CD4-positive, alpha-beta T cell (primary cell): ENCODE results near the gene PSAPL1. TPM values are rescaled to one million over a fixed set of nuclear protein-coding genes. Genes with fewer than 3 reads are reported as not detected.

ENCODE experiments used
- ATAC-seq: fragments of 200-7000 bp; cut with Tn5 transposase; one replicate; pipeline ENCODE4 v1.10.0; 2022; ENCODE audit warnings: mild to moderate bottlenecking; ENCODE audit not compliant: poor library complexity
- CTCF ChIA-PET: fragments of 350-600 bp; sonication (Branson Sonifier 250); formaldehyde crosslinking; loops from one replicate; lab custom pipeline; 2021; ENCODE audit warnings: antibody characterized with exemption, inconsistent platforms; lab: Charles Lee
- POLR2A ChIA-PET: fragments of 350-600 bp; sonication (Branson Sonifier 250); formaldehyde crosslinking; loops from one replicate; lab custom pipeline; 2021; ENCODE audit warnings: antibody characterized with exemption, inconsistent platforms; lab: Charles Lee
- DNase-seq, 14 experiments: peaks; one replicate each; pipeline ENCODE4 v3.0.0-alpha.2; 2013 to 2020; ENCODE audit warnings: mixed read lengths in 2 of 14
- H3K27ac ChIP-seq, 2 donors: one replicate each; pipeline versions ENCODE4 v1.5.1 to v1.7.0; 2013; ENCODE audit warnings: low read length in 2 of 2, low read depth in 1 of 2, mild to moderate bottlenecking in 1 of 2
- H3K27me3 ChIP-seq, 2 experiments: 1 replicate in 1 of 2; 2 replicates in 1 of 2; pipeline versions ENCODE4 v1.6.1 to v1.7.0; 2013; ENCODE audit warnings: low read length in 2 of 2, control low read depth in 1 of 2, mild to moderate bottlenecking in 1 of 2, moderate library complexity in 1 of 2; ENCODE audit not compliant: insufficient read depth in 2 of 2, control insufficient read depth in 1 of 2
- H3K36me3 ChIP-seq: one replicate; pipeline ENCODE4 v1.6.1; 2013; ENCODE audit warnings: low read length, control low read depth; ENCODE audit not compliant: insufficient read depth
- H3K4me1 ChIP-seq: one replicate; pipeline ENCODE4 v1.6.1; 2013; ENCODE audit warnings: low read length, control low read depth; ENCODE audit not compliant: insufficient read depth
- H3K4me3 ChIP-seq: one replicate; pipeline ENCODE4 v1.5.1; 2013; ENCODE audit warnings: mild to moderate bottlenecking, low read length, moderate library complexity
- H3K9me3 ChIP-seq, 2 experiments: 1 replicate in 1 of 2; 2 replicates in 1 of 2; pipeline versions ENCODE4 v1.6.1 to v1.7.0; 2013; ENCODE audit warnings: low read length in 2 of 2, mild to moderate bottlenecking in 2 of 2, control low read depth in 1 of 2, moderate library complexity in 1 of 2; ENCODE audit not compliant: control insufficient read depth in 1 of 2, insufficient read depth in 1 of 2
- H3K27ac Mint-ChIP-seq: one replicate; pipeline ENCODE4 v1.8.0; 2020; ENCODE audit warnings: mixed read lengths
- H3K27me3 Mint-ChIP-seq: one replicate; pipeline ENCODE4 v1.8.0; 2021; ENCODE audit warnings: mixed read lengths
- H3K36me3 Mint-ChIP-seq: one replicate; pipeline ENCODE4 v1.8.0; 2021; ENCODE audit warnings: low read depth, mixed read lengths
- H3K4me1 Mint-ChIP-seq: one replicate; pipeline ENCODE4 v1.8.0; 2021; ENCODE audit warnings: low read depth, mixed read lengths
- H3K4me3 Mint-ChIP-seq: one replicate; pipeline ENCODE4 v1.8.0; 2020; ENCODE audit warnings: mild to moderate bottlenecking, mixed read lengths
- H3K9me3 Mint-ChIP-seq: one replicate; pipeline ENCODE4 v1.8.0; 2020; ENCODE audit warnings: mixed read lengths
- CTCF ChIP-seq: fragments of 200-600 bp; IDR thresholded peaks from one replicate; pipeline ENCODE4 v1.8.0; 2022; ENCODE audit warnings: antibody characterized with exemption, mild to moderate bottlenecking
- intact Hi-C, 2 experiments: fragments of 100-400 bp; cut with DNase I in 1 of 2; cut with micrococcal nuclease in 1 of 2; formaldehyde crosslinking; loops; one replicate each; pipeline versions ENCODE4 v1.15.1 to v1.9.0; 2023 to 2025; cut with DNase I, micrococcal nuclease
- total RNA-seq, 174 experiments: library from RNA in 2 of 174; stranded (reverse) in 2 of 174; gene quantifications; one replicate each; pipeline ENCODE4 v1.2.3 and lab custom pipeline; 2021 to 2026

Gene PSAPL1
- total RNA-seq, 2 experiments from 2014 or later, result not detected

DNA sequence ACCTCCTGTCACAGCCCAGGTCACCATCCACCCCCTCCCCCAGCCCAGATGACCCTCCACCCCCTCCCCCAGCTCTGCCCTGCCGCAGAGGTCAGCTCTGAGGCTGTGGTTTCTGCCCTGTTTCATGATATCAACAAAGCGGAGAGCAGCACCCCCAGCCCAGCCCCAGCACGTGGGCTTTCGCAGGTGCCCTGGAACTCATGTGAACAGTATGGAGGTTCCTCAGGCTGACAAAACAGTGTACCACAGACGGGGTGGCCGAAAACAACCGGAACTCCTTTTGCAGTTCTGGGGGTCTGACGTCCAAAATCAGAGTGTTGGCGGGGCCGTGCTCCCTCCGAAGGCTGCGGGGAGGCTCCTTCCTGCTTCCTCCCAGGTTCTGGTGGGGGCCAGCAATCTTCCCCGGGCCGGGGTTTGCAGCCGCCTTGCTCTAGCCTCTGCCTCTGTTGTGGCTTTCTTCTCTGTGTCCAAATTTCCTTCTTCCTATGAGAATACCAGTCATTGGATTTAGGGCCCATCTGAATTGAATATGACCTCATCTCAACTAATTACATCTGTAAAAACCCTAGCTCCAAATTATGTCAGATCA lies 7.9 kb upstream of the PSAPL1 start:
- intact Hi-C loops, result no loop called here
- no peaks in the 10 kb centered on the region for H3K4me1 ChIP-seq
- peaks cover 2 to 11% of the 10 kb centered on the region in 2 experiments for H3K27me3 ChIP-seq
- no peak overlapping the region for H3K27ac Mint-ChIP-seq
- H3K27me3 Mint-ChIP-seq, result peaks cover 26% of the 10 kb centered on the region
- H3K27ac ChIP-seq, result no peak overlapping the region
- no peaks in the 10 kb centered on the region for H3K36me3 Mint-ChIP-seq
- DNase-seq (no peak), ATAC-seq (no peak)
- no peak overlapping the region for H3K4me3 Mint-ChIP-seq
- no peaks in the 10 kb centered on the region for H3K9me3 Mint-ChIP-seq
- no peak for TF ChIP-seq CTCF
- H3K9me3 ChIP-seq, result peaks cover 0 to 4% of the 10 kb centered on the region in 2 experiments
- ChIA-PET POLR2A (no interaction called here), CTCF (no interaction called here)
- H3K4me1 Mint-ChIP-seq, result no peaks in the 10 kb centered on the region
- no peak overlapping the region for H3K4me3 ChIP-seq
- H3K36me3 ChIP-seq, result no peaks in the 10 kb centered on the region

GRCh38 chr4:7441201-7441600 lies 6.5 kb upstream of the PSAPL1 start:
- ATAC-seq (no peak), DNase-seq (no peak)
- Histone ChIP-seq H3K27me3 (peaks cover 2 to 7% of the 10 kb centered on the region in 2 experiments), H3K4me3 (no peak overlapping the region), H3K36me3 (no peaks in the 10 kb centered on the region), H3K4me1 (no peaks in the 10 kb centered on the region), H3K9me3 (peaks cover 0 to 6% of the 10 kb centered on the region in 2 experiments), H3K27ac (no peak overlapping the region)
- Mint-ChIP-seq H3K27ac (no peak overlapping the region), H3K27me3 (peaks cover 26% of the 10 kb centered on the region), H3K9me3 (no peaks in the 10 kb centered on the region), H3K4me3 (no peak overlapping the region), H3K4me1 (no peaks in the 10 kb centered on the region), H3K36me3 (no peaks in the 10 kb centered on the region)
- no peak for TF ChIP-seq CTCF
- CTCF ChIA-PET, result no interaction called here
- POLR2A ChIA-PET, result no interaction called here
- intact Hi-C loops, result no loop called here

- no peaks in the 10 kb centered on the region for H3K36me3 ChIP-seq
- DNase-seq (no peak), ATAC-seq (no peak)
- H3K4me1 Mint-ChIP-seq, result no peaks in the 10 kb centered on the region
- ChIA-PET POLR2A (no interaction called here), CTCF (no interaction called here)
- H3K27me3 ChIP-seq, result peaks cover 2 to 7% of the 10 kb centered on the region in 2 experiments
- no peak overlapping the region for H3K27ac Mint-ChIP-seq
- no peaks in the 10 kb centered on the region for H3K36me3 Mint-ChIP-seq
- H3K4me3 Mint-ChIP-seq, result no peak overlapping the region
- H3K4me3 ChIP-seq, result no peak overlapping the region
- H3K27ac ChIP-seq, result no peak overlapping the region
- H3K4me1 ChIP-seq, result no peaks in the 10 kb centered on the region
- H3K9me3 Mint-ChIP-seq, result no peaks in the 10 kb centered on the region
- intact Hi-C loops, result no loop called here
- H3K9me3 ChIP-seq, result peaks cover 0 to 15% of the 10 kb centered on the region in 2 experiments
- H3K27me3 Mint-ChIP-seq, result peaks cover 22% of the 10 kb centered on the region
- TF ChIP-seq CTCF, result no peak
Measured at GRCh38 chr4:7439699-7440098, 5.0 kb upstream of the PSAPL1 start.
